IMR-90 (cell line): ENCODE measurements around the gene DRICH1. TPM values are rescaled to one million over a fixed set of nuclear protein-coding genes. Genes with fewer than 3 reads are reported as not detected.

Experiments
- ATAC-seq: fragments of 200-7000 bp; cut with Tn5 transposase; 2 replicates; pipeline ENCODE4 v1.9.1; 2020; ENCODE audit warnings: low read depth, mild to moderate bottlenecking, moderate library complexity
- BruUV-seq: library from RNA; stranded (reverse); fragments of 400-500 nt; replicated peaks from 2 replicates; lab custom pipeline; 2021; lab: Mats Ljungman, UMichigan
- CTCF ChIA-PET: fragments of 300-600 bp; formaldehyde crosslinking; extraction: SDS; loops from one replicate; lab custom pipeline; 2021; ENCODE audit warnings: antibody characterized with exemption; lab: Yijun Ruan, JAX
- POLR2A ChIA-PET: fragments of 300-600 bp; sonication (Branson Sonifier 250); formaldehyde crosslinking; loops from one replicate; lab custom pipeline; 2022; ENCODE audit warnings: antibody characterized with exemption; ENCODE audit not compliant: unreplicated experiment; lab: Charles Lee
- DNase-seq: peaks from one replicate; pipeline ENCODE4 v3.0.0; 2013
- H2AFZ ChIP-seq: replicated peaks from 2 replicates; pipeline ENCODE3; 2013; ENCODE audit warnings: low read length, mild to moderate bottlenecking; ENCODE audit not compliant: poor library complexity
- H2AK5ac ChIP-seq: 2 replicates; pipeline ENCODE4 v1.6.1; 2013; ENCODE audit warnings: low read depth, low read length, inconsistent platforms
- H2AK9ac ChIP-seq: replicated peaks from 2 replicates; pipeline ENCODE3; 2013; ENCODE audit warnings: mild to moderate bottlenecking, low read depth, low read length, moderate library complexity; ENCODE audit not compliant: poor library complexity
- H2BK120ac ChIP-seq: 2 replicates; pipeline ENCODE4 v1.6.1; 2013; ENCODE audit warnings: low read depth, low read length, inconsistent platforms
- H2BK15ac ChIP-seq: 3 replicates; pipeline ENCODE4 v1.6.1; 2013; ENCODE audit warnings: low read depth, low read length, inconsistent platforms
- H2BK20ac ChIP-seq: 2 replicates; pipeline ENCODE4 v1.6.1; 2013; ENCODE audit warnings: low read depth, mild to moderate bottlenecking, inconsistent platforms, low read length, moderate library complexity
- H2BK5ac ChIP-seq: 2 replicates; pipeline ENCODE4 v1.6.1; 2013; ENCODE audit warnings: mild to moderate bottlenecking, low read depth, low read length, inconsistent platforms; ENCODE audit not compliant: poor library complexity, severe bottlenecking
- H3K14ac ChIP-seq: replicated peaks from 2 replicates; pipeline ENCODE4 v1.6.1; 2013; ENCODE audit warnings: low read depth, low read length, inconsistent platforms
- H3K18ac ChIP-seq: 2 replicates; pipeline ENCODE4 v1.6.1; 2013; ENCODE audit warnings: low read depth, low read length, control low read depth
- H3K23ac ChIP-seq: 2 replicates; pipeline ENCODE4 v1.6.1; 2013; ENCODE audit warnings: low read depth, low read length, inconsistent platforms
- H3K27ac ChIP-seq: 2 replicates; pipeline ENCODE4 v1.5.1; 2013; ENCODE audit warnings: mild to moderate bottlenecking, control low read depth, low read length; ENCODE audit not compliant: insufficient read depth
- H3K27me3 ChIP-seq: 2 replicates; pipeline ENCODE4 v1.6.1; 2013; ENCODE audit warnings: low read length; ENCODE audit not compliant: control insufficient read depth, insufficient read depth
- H3K36me3 ChIP-seq: 2 replicates; pipeline ENCODE4 v1.6.1; 2013; ENCODE audit warnings: low read length, mixed read lengths; ENCODE audit not compliant: control insufficient read depth, insufficient read depth
- H3K4ac ChIP-seq: 2 replicates; pipeline ENCODE4 v1.6.1; 2013; ENCODE audit warnings: low read depth, low read length, inconsistent platforms
- H3K4me1 ChIP-seq: 2 replicates; pipeline ENCODE4 v1.6.1; 2013; ENCODE audit warnings: low read length, mixed read lengths; ENCODE audit not compliant: control insufficient read depth, insufficient read depth
- H3K4me2 ChIP-seq: 2 replicates; pipeline ENCODE4 v1.6.1; 2013; ENCODE audit warnings: low read depth, mild to moderate bottlenecking, control low read depth, low read length, moderate library complexity
- H3K4me3 ChIP-seq: 2 replicates; pipeline ENCODE4 v1.5.1; 2013; ENCODE audit warnings: low read depth, mild to moderate bottlenecking, control low read depth, low read length, moderate library complexity; ENCODE audit not compliant: insufficient read depth
- H3K56ac ChIP-seq: 2 replicates; pipeline ENCODE4 v1.6.1; 2013; ENCODE audit warnings: low read length, inconsistent platforms; ENCODE audit not compliant: insufficient read depth; ENCODE audit errors: extremely low read depth
- H3K79me1 ChIP-seq, 2 experiments: 2 replicates each; pipeline ENCODE4 v1.6.1; 2013; ENCODE audit warnings: low read length in 2 of 2, inconsistent platforms in 1 of 2, low read depth in 1 of 2
- H3K9ac ChIP-seq: 2 replicates; pipeline ENCODE4 v1.6.1; 2013; ENCODE audit warnings: low read depth, low read length, control low read depth
- H3K9me1 ChIP-seq: 2 replicates; pipeline ENCODE4 v1.6.1; 2013; ENCODE audit warnings: low read length, inconsistent platforms; ENCODE audit not compliant: insufficient read depth
- H3K9me3 ChIP-seq: 2 replicates; pipeline ENCODE4 v1.6.1; 2013; ENCODE audit warnings: low read length; ENCODE audit not compliant: control insufficient read depth, insufficient read depth
- H4K20me1 ChIP-seq: 2 replicates; pipeline ENCODE4 v1.6.1; 2013; ENCODE audit warnings: low read length, inconsistent platforms; ENCODE audit not compliant: insufficient read depth
- H4K5ac ChIP-seq: 2 replicates; pipeline ENCODE4 v1.6.1; 2013; ENCODE audit warnings: mild to moderate bottlenecking, low read depth, low read length, control low read depth
- H4K8ac ChIP-seq, 2 experiments: 2 replicates each; pipeline ENCODE4 v1.6.1; 2013; ENCODE audit warnings: low read depth in 2 of 2, low read length in 2 of 2, control low read depth in 1 of 2, inconsistent platforms in 1 of 2
- H4K91ac ChIP-seq: 2 replicates; pipeline ENCODE4 v1.6.1; 2013; ENCODE audit warnings: low read depth, low read length, inconsistent platforms; ENCODE audit not compliant: insufficient read depth
- BHLHE40 ChIP-seq: fragments of 150-350 bp; IDR thresholded peaks from 2 replicates; pipeline ENCODE4 v1.6.1; 2016; ENCODE audit warnings: mild to moderate bottlenecking, low read depth, low read length
- CEBPB ChIP-seq: IDR thresholded peaks from 2 replicates; pipeline ENCODE4 v1.6.1; 2012; ENCODE audit warnings: low read depth, low read length, improper control_type of control experiment
- CHD1 ChIP-seq: IDR thresholded peaks from 2 replicates; pipeline ENCODE4 v1.6.1; 2012; ENCODE audit warnings: low read depth, low read length, improper control_type of control experiment
- ELK1 ChIP-seq: fragments of 150-350 bp; IDR thresholded peaks from 2 replicates; pipeline ENCODE4 v1.6.1; 2016; ENCODE audit warnings: low read depth, mild to moderate bottlenecking, low read length, moderate library complexity, borderline replicate concordance
- FOS ChIP-seq: fragments of 150-350 bp; IDR thresholded peaks from 2 replicates; pipeline ENCODE4 v1.6.1; 2016; ENCODE audit warnings: low read depth, low read length
- MAFK ChIP-seq: IDR thresholded peaks from 2 replicates; pipeline ENCODE4 v1.6.1; 2012; ENCODE audit warnings: low read depth, low read length, improper control_type of control experiment
- MAZ ChIP-seq: IDR thresholded peaks from 2 replicates; pipeline ENCODE4 v1.6.1; 2012; ENCODE audit warnings: low read depth, mild to moderate bottlenecking, low read length, improper control_type of control experiment, moderate library complexity, borderline replicate concordance
- MXI1 ChIP-seq: IDR thresholded peaks from 2 replicates; pipeline ENCODE4 v1.6.1; 2012; ENCODE audit warnings: low read depth, mild to moderate bottlenecking, low read length, moderate library complexity, borderline replicate concordance
- NFE2L2 ChIP-seq: fragments of 150-350 bp; IDR thresholded peaks from 2 replicates; pipeline ENCODE4 v1.6.1; 2016; ENCODE audit warnings: low read depth, mild to moderate bottlenecking, low read length
- POLR2A ChIP-seq: IDR thresholded peaks from 2 replicates; pipeline ENCODE4 v1.6.1; 2012; ENCODE audit warnings: mild to moderate bottlenecking, low read depth, low read length
- RAD21 ChIP-seq: IDR thresholded peaks from 2 replicates; pipeline ENCODE4 v1.6.1; 2012; ENCODE audit warnings: low read length, improper control_type of control experiment
- RCOR1 ChIP-seq: IDR thresholded peaks from 2 replicates; pipeline ENCODE4 v1.6.1; 2012; ENCODE audit warnings: mild to moderate bottlenecking, low read length, improper control_type of control experiment; ENCODE audit not compliant: insufficient replicate concordance
- RFX5 ChIP-seq: IDR thresholded peaks from 2 replicates; pipeline ENCODE4 v1.8.0; 2012; ENCODE audit warnings: low read depth, mild to moderate bottlenecking, low read length, moderate library complexity
- SMC3 ChIP-seq: fragments of 150-350 bp; IDR thresholded peaks from 2 replicates; pipeline ENCODE4 v1.6.1; 2016; ENCODE audit warnings: low read depth, mild to moderate bottlenecking, antibody characterized with exemption, low read length, moderate library complexity
- USF2 ChIP-seq: fragments of 150-350 bp; IDR thresholded peaks from 2 replicates; pipeline ENCODE4 v1.6.1; 2017; ENCODE audit warnings: mild to moderate bottlenecking, antibody characterized with exemption, low read length, low read depth
- WGBS, 2 experiments: methylation state at CpG; one replicate each; pipeline versions ENCODE4 v1.1.5 to v1.1.7; 2013; ENCODE audit warnings: missing lambda C conversion rate in 2 of 2; ENCODE audit not compliant: insufficient read length in 1 of 2; ENCODE audit errors: extremely low coverage in 2 of 2; 5-methylcytosine and 5-hydroxymethylcytosine counted together
- dilution Hi-C: fragments of 300-500 bp; cut with HindIII; formaldehyde crosslinking; loops from one replicate; pipeline ENCODE4 v1.14.3; 2018; ENCODE audit warnings: low sequenced_read_pairs; ENCODE audit not compliant: unreplicated experiment
- in situ Hi-C: fragments of 300-500 bp; cut with MboI; formaldehyde crosslinking; loops from 3 replicates; pipeline ENCODE4 v1.14.3; 2019; ENCODE audit warnings: low sequenced_read_pairs, inconsistent platforms, mixed read lengths
- intact Hi-C: fragments of 100-400 bp; cut with micrococcal nuclease; formaldehyde crosslinking; loops from 2 replicates; pipeline ENCODE4 v1.10.0; 2022
- polyA plus RNA-seq, 3 experiments: library from polyadenylated mRNA; depleted of rRNA; stranded (reverse); fragments of >200 nt; gene quantifications; 2 replicates each; pipeline ENCODE4 v1.2.3, GENCODE V29; 2012; ENCODE audit warnings: low replicate concordance in 1 of 3
- total RNA-seq: library from RNA; depleted of rRNA; stranded (reverse); fragments of >200 nt; gene quantifications from 2 replicates; pipeline ENCODE4 v1.2.3, GENCODE V29; 2012
- TF ChIP-seq, protein P1 (sequence below): conservative IDR thresholded peaks from 2 replicates; pipeline ENCODE4 v1.5.1; 2012; ENCODE audit warnings: mild to moderate bottlenecking, low read depth, low read length, improper control_type of control experiment

The DRICH1 gene
- total and polyA plus RNA-seq, 2 of the 4 experiments (the other 2 are of a cell fraction) = 0.14 TPM; not detected in 1

- Histone ChIP-seq H3K4ac (no peak overlapping the region), H3K79me1 (no peaks in the 10 kb centered on the region), H2AK9ac (no peak overlapping the region), H2AFZ (no peak overlapping the region), H3K27ac (no peak overlapping the region), H2BK120ac (no peak overlapping the region), H2AK5ac (no peak overlapping the region), H3K9me3 (no peaks in the 10 kb centered on the region), H3K14ac (no peak overlapping the region), H2BK20ac (no peak overlapping the region), H3K18ac (no peak overlapping the region), H2BK5ac (no peak overlapping the region), H3K27me3 (no peaks in the 10 kb centered on the region), H3K23ac (no peak overlapping the region), H3K9ac (no peak overlapping the region), H2BK15ac (no peak overlapping the region), H3K4me1 (no peaks in the 10 kb centered on the region), H3K4me3 (no peak overlapping the region), H4K91ac (no peak overlapping the region), H3K56ac (no peak overlapping the region), H4K20me1 (no peaks in the 10 kb centered on the region; the same call in 1 of the 2 replicates), H4K5ac (no peak overlapping the region), H4K8ac (no peak overlapping the region), H3K4me2 (no peak overlapping the region), H3K9me1 (no peaks in the 10 kb centered on the region), H3K36me3 (no peaks in the 10 kb centered on the region)
- ChIA-PET CTCF (no interaction called here), POLR2A (no interaction called here)
- DNase-seq = no peak
- intact Hi-C loops (no loop called here), in situ Hi-C loops (no loop called here), dilution Hi-C loops (no loop called here)
- ATAC-seq = no peak
- WGBS, 2 experiments = 93% methylated on average over 2 of the region's 12 CpGs; no CpG with 5 or more reads in 1 of the 2 experiments
- no peak for TF ChIP-seq USF2
- TF ChIP-seq CHD1 = no peak
- no peak for TF ChIP-seq MAFK
- TF ChIP-seq RCOR1 = no peak
- TF ChIP-seq POLR2A = no peak
- TF ChIP-seq NFE2L2 = no peak
- TF ChIP-seq BHLHE40 = no peak
- no peak for TF ChIP-seq MXI1
- no peak for TF ChIP-seq SMC3
- no peak for TF ChIP-seq RAD21
- TF ChIP-seq RFX5 = no peak
- TF ChIP-seq MAZ = no peak
- TF ChIP-seq, protein P1, sequence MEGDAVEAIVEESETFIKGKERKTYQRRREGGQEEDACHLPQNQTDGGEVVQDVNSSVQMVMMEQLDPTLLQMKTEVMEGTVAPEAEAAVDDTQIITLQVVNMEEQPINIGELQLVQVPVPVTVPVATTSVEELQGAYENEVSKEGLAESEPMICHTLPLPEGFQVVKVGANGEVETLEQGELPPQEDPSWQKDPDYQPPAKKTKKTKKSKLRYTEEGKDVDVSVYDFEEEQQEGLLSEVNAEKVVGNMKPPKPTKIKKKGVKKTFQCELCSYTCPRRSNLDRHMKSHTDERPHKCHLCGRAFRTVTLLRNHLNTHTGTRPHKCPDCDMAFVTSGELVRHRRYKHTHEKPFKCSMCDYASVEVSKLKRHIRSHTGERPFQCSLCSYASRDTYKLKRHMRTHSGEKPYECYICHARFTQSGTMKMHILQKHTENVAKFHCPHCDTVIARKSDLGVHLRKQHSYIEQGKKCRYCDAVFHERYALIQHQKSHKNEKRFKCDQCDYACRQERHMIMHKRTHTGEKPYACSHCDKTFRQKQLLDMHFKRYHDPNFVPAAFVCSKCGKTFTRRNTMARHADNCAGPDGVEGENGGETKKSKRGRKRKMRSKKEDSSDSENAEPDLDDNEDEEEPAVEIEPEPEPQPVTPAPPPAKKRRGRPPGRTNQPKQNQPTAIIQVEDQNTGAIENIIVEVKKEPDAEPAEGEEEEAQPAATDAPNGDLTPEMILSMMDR = no peak
- no peak for TF ChIP-seq CEBPB
- no peak for TF ChIP-seq FOS
- TF ChIP-seq ELK1 = no peak
- no TSS peak for BruUV-seq
Observed at GRCh38 chr22:23638611-23639010, 6.5 kb upstream of the DRICH1 start.
